Pancreas (tissue), 10 donors: ENCODE results near the gene GRB14. TPM values are rescaled to one million over a fixed set of nuclear protein-coding genes. Genes with fewer than 3 reads are reported as not detected.

ENCODE experiments used
- ATAC-seq, 4 donors: fragments of 200-7000 bp; cut with Tn5 transposase; one replicate each; pipeline versions ENCODE4 v1.8.0 to v1.9.1; 2020; ENCODE audit warnings: mild to moderate bottlenecking in 4 of 4, moderate library complexity in 4 of 4
- DNase-seq, 6 donors: peaks; one replicate each; pipeline ENCODE4 v3.0.0-alpha.2; 2020
- FAIRE-seq: peaks from 2 replicates; lab custom pipeline; 2012; peaks lifted over from hg19 to GRCh38; lab: Jason Lieb, UNC
- H3K27ac ChIP-seq, 4 donors: fragments of 200-600 bp; sonication (generic); 1 replicate in 3 of 4; 2 replicates in 1 of 4; pipeline versions ENCODE4 v1.5.0 to v1.8.0; 2020
- H3K27me3 ChIP-seq, 4 donors: fragments of 200-600 bp; one replicate each; pipeline ENCODE4 v1.8.0; 2021
- H3K36me3 ChIP-seq, 3 donors: fragments of 200-600 bp; sonication (generic) in 1 of 3; one replicate each; pipeline versions ENCODE4 v1.5.0 to v1.8.0; 2020 to 2021
- H3K4me1 ChIP-seq, 3 donors: fragments of 200-600 bp; one replicate each; pipeline ENCODE4 v1.8.0; 2021
- H3K4me3 ChIP-seq, 4 donors: fragments of 200-600 bp; sonication (generic) in 2 of 4; one replicate each; pipeline versions ENCODE4 v1.5.0 to v1.8.0; 2020 to 2021
- H3K9me3 ChIP-seq, 4 donors: fragments of 200-600 bp; one replicate each; pipeline ENCODE4 v1.8.0; 2021
- WGBS, 2 donors: extraction: QIAGEN DNeasy Blood & Tissue Kit; methylation state at CpG; one replicate each; pipeline ENCODE4 v1.1.7; 2013; 5-methylcytosine and 5-hydroxymethylcytosine counted together
- intact Hi-C, 3 donors: fragments of 100-400 bp; cut with DNase I; formaldehyde crosslinking; loops; one replicate each; pipeline versions ENCODE4 v1.11.1 to v1.14.2; 2022
- polyA plus RNA-seq, 2 donors: library from polyadenylated mRNA; stranded (reverse); fragments of 200-250 nt; gene quantifications; one replicate each; pipeline ENCODE4 v1.2.3, GENCODE V29; 2013
- total RNA-seq, 6 donors: library from RNA; stranded (reverse); fragmentation: NEBNext Ultra II Directional in 4 of 6; extraction: Animal tissue kit (Norgen Biotek cat#: 25700) in 4 of 6; gene quantifications; one replicate each; pipeline versions ENCODE4 v1.2.1 to v1.2.4, GENCODE V29; 2021 to 2023
- TF ChIP-seq, protein P1 (sequence below), 4 donors: fragments of 200-600 bp; sonication (generic) in 3 of 4; IDR thresholded peaks; one replicate each; pipeline versions ENCODE4 v1.5.0 to v1.8.0; 2021; ENCODE audit warnings: antibody characterized with exemption in 4 of 4
- donor health status: healthy with polysubstance abuse.
- donor health status: DM: no; HTN: no; CAD: no; lungs with moderate emphysema.
- donor health status: DM: no; HTN: no; CAD: no.
- donor health status: control.
- donor health status: control.
- donor health status: Bipolar disorder and iron deficiency.
- donor health status: DM: yes; HTN: yes; CAD: no.
- donor health status: DM: no; HTN: no; CAD: no.
- donor health status: DM: no; HTN: no; CAD: no.
- donor health status: DM: yes; HTN: yes; CAD: no.

The GRB14 gene
- total and polyA plus RNA-seq, 8 donors: 7.8 to 74.9 (median 15.1) TPM

- Histone ChIP-seq H3K36me3 (peaks cover 0 to 26% (median 2%) of the 10 kb centered on the region in 3 donors), H3K4me1 (no peaks in the 10 kb centered on the region), H3K27ac (no peak overlapping the region), H3K4me3 (no peak overlapping the region), H3K27me3 (no peaks in the 10 kb centered on the region), H3K9me3 (no peaks in the 10 kb centered on the region)
- 54 to 64% methylated on average over 6 of the region's 6 CpGs for WGBS, 2 donors
- no peak for DNase-seq
- no peak for FAIRE-seq
- intact Hi-C loops: no loop called here
- peak in 2 of 4 donors; percentile 50 to 59 for ATAC-seq
- TF ChIP-seq, protein P1, sequence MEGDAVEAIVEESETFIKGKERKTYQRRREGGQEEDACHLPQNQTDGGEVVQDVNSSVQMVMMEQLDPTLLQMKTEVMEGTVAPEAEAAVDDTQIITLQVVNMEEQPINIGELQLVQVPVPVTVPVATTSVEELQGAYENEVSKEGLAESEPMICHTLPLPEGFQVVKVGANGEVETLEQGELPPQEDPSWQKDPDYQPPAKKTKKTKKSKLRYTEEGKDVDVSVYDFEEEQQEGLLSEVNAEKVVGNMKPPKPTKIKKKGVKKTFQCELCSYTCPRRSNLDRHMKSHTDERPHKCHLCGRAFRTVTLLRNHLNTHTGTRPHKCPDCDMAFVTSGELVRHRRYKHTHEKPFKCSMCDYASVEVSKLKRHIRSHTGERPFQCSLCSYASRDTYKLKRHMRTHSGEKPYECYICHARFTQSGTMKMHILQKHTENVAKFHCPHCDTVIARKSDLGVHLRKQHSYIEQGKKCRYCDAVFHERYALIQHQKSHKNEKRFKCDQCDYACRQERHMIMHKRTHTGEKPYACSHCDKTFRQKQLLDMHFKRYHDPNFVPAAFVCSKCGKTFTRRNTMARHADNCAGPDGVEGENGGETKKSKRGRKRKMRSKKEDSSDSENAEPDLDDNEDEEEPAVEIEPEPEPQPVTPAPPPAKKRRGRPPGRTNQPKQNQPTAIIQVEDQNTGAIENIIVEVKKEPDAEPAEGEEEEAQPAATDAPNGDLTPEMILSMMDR (IDR thresholded peaks at IDR 0.05): no peak
Measured at GRCh38 chr2:164495491-164496223, 125.6 kb downstream of the GRB14 start.

DNA sequence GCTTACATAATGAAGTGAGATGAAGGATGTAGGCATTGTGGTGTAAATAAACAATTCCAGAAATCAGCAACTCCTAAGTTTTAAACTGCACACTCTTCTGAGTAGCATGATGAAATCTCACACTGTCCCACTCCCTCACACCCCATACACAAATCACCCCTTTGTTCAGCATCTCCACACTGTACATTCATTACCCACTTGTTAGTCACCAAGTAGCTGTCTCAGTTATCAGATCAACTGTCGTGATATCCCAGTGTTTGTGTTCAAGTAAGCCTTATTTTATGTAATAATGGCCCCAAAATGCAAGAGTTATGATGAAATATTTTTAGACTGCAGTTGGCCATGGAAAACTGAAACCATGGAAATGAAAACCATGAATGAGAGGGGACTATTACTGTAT, 135.7 kb downstream of the GRB14 start:
- WGBS, 2 donors: 9 to 24% methylated on average over 1 of the region's 1 CpG

DNA sequence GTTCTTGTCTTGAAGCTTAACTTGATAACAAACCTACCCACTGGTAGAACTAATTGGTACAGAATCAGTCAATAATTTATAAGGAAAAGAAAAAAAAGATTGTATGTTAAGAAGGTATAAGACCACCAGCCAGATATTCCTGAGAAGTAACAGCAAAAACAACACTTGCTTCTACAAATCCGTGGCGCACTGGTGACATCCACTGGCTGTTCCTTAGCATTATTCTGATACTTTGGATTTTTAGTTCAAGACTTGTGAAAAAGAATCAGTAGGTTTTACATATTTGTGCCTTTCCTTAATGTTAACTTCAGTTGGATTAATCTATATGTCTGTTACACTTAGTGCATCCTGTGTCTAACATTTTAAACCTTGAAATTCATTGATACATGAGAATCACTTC, 141.8 kb downstream of the GRB14 start:
- Histone ChIP-seq H3K4me1 (no peaks in the 10 kb centered on the region), H3K9me3 (no peaks in the 10 kb centered on the region), H3K36me3 (no peaks in the 10 kb centered on the region), H3K27me3 (no peaks in the 10 kb centered on the region), H3K27ac (no peak overlapping the region), H3K4me3 (no peak overlapping the region)
- intact Hi-C loops: no loop called here
- TF ChIP-seq, protein P1 (IDR thresholded peaks at IDR 0.05): no peak
- FAIRE-seq: no peak
- WGBS, 2 donors: 38 to 43% methylated on average over 2 of the region's 2 CpGs
- ATAC-seq: no peak
- DNase-seq: no peak

More for the DNA sequence above, 135.7 kb downstream of the GRB14 start:
- intact Hi-C loops: no loop called here
- TF ChIP-seq, protein P1 (IDR thresholded peaks at IDR 0.05): no peak
- no peaks in the 10 kb centered on the region for H3K4me1 ChIP-seq
- DNase-seq: no peak
- no peak overlapping the region for H3K4me3 ChIP-seq
- H3K27ac ChIP-seq: no peak overlapping the region
- H3K27me3 ChIP-seq: no peaks in the 10 kb centered on the region
- no peaks in the 10 kb centered on the region for H3K36me3 ChIP-seq
- H3K9me3 ChIP-seq: no peaks in the 10 kb centered on the region
- FAIRE-seq: no peak
- no peak for ATAC-seq

GRCh38 chr2:164478205-164478604, 143.1 kb downstream of the GRB14 start:
- no peak for ATAC-seq
- no peak for DNase-seq
- no peak for FAIRE-seq
- Histone ChIP-seq H3K4me1 (no peaks in the 10 kb centered on the region), H3K27me3 (no peaks in the 10 kb centered on the region), H3K9me3 (no peaks in the 10 kb centered on the region), H3K4me3 (no peak overlapping the region), H3K27ac (no peak overlapping the region), H3K36me3 (no peaks in the 10 kb centered on the region)
- intact Hi-C loops: no loop called here
- TF ChIP-seq, protein P1 (IDR thresholded peaks at IDR 0.05): no peak
- WGBS, 2 donors: 82 to 84% methylated on average over 2 of the region's 2 CpGs

- no peaks in the 10 kb centered on the region for H3K4me1 ChIP-seq
- no peaks in the 10 kb centered on the region for H3K9me3 ChIP-seq
- TF ChIP-seq, protein P1 (IDR thresholded peaks at IDR 0.05): no peak
- H3K36me3 ChIP-seq: no peaks in the 10 kb centered on the region
- DNase-seq (no peak), ATAC-seq (no peak), FAIRE-seq (no peak)
- intact Hi-C loops: no loop called here
- no peak overlapping the region for H3K27ac ChIP-seq
- H3K27me3 ChIP-seq: no peaks in the 10 kb centered on the region
- no peak overlapping the region for H3K4me3 ChIP-seq
Measured at GRCh38 chr2:164474873-164475272, 146.4 kb downstream of the GRB14 start.
